Posterior cingulate gyrus (tissue), 11 donors: ENCODE measurements around the gene SSH2.

Source experiments
- DNase-seq, 10 donors: peaks; one replicate each; pipeline versions ENCODE4 v3.0.0 to v3.0.0-alpha.2; 2020 to 2021; ENCODE audit warnings: mixed read lengths in 3 of 10
- intact Hi-C: fragments of 100-400 bp; cut with DNase I; formaldehyde crosslinking; loops from one replicate; pipeline ENCODE4 v1.15.1; 2023

The SSH2 gene

GRCh38 chr17:29719469-29719868, 210.6 kb downstream of the SSH2 start:
- no peak for DNase-seq
- intact Hi-C loops = no loop called here

GRCh38 chr17:29718446-29719039, 211.5 kb downstream of the SSH2 start:
- intact Hi-C loops = no loop called here
- DNase-seq = no peak

GRCh38 chr17:29717817-29718216, 212.2 kb downstream of the SSH2 start:
- intact Hi-C loops = no loop called here
- no peak for DNase-seq

GRCh38 chr17:29716566-29716965, 213.5 kb downstream of the SSH2 start:
- intact Hi-C loops = no loop called here
- DNase-seq = no peak

DNA sequence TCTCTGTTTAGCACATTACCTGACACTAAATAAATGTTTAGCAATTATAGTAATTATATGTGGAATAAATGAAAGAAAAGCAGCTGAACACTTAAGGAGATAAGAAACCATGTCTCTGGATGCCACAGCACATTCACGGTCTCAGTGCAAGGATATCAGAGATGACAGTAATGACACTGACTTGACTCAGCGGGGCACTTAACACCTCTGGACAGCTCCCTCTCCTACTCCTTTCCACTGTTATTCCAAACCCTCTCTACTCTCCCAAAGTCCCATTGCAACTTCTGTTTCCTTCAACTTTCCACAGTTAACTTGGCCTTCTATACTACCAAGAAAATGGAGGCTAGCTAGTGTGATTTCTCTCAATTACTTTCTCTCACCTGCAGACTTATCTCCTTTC, 214.3 kb downstream of the SSH2 start:
- DNase-seq = no peak
- intact Hi-C loops = no loop called here

- intact Hi-C loops = no loop called here
- DNase-seq = no peak
Measured at GRCh38 chr17:29714146-29714545, 215.9 kb downstream of the SSH2 start.

- intact Hi-C loops = no loop called here
- DNase-seq = no peak
Measured at GRCh38 chr17:29713626-29714025, 216.4 kb downstream of the SSH2 start.

- intact Hi-C loops = no loop called here
Measured at GRCh38 chr17:29711588-29712385, 218.2 kb downstream of the SSH2 start.

GRCh38 chr17:29710891-29711418, 219.1 kb downstream of the SSH2 start:
- no peak for DNase-seq
- intact Hi-C loops = no loop called here

More at GRCh38 chr17:29711588-29712385, 218.2 kb downstream of the SSH2 start:
- no peak for DNase-seq

DNA sequence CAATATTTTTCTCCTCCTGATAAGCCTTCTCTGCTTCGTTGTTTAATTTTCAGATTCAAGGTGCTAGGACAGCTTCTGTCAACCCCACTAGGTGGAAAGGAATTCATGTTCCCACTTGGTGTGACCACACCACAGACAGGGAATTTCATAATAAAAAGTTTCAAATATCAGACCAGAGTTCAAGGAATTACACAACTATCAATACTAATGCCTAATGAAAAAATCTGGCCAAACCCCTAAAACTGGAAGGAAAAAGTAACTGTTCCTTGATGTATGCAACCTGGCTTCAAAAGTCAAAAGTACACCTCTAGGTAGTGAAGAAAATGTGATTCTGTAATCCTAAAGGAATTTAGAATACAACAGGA, 219.5 kb downstream of the SSH2 start:
- DNase-seq = no peak
- intact Hi-C loops = no loop called here

DNA sequence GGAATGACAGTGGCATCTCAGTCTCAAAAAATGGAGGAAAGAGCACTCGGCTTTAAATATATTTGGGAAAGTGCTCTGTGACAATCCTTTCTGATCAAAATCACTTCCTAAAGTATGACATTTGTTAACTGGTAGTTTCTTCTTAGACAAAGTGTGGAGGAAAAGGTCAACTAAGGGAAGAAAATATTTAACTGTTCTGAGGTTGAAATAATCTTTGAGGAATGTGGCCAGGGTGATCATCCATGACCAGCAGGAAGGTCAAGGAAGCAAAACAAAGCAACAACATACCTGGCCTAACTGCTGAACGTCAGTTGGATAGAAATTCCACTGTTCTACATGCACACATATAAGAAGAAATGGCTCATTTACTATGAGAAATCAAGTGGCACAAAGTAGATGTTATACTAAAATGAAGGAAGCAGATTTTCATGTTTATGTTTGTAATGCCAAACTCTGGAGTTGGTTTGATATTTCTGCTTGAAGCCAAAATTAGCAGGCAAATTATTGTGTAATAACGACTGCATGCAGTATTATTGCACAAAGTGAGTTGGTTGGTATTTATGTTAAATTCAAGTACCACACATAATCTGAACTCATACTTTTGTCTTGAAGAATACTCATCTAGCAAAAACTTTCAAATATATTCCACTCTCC, 220.0 kb downstream of the SSH2 start:
- no peak for DNase-seq
- intact Hi-C loops = no loop called here

GRCh38 chr17:29707212-29707571, 222.8 kb downstream of the SSH2 start:
- no peak for DNase-seq
- intact Hi-C loops = no loop called here

- intact Hi-C loops = no loop called here
- no peak for DNase-seq
Measured at GRCh38 chr17:29706045-29706431, 224.0 kb downstream of the SSH2 start.

DNA sequence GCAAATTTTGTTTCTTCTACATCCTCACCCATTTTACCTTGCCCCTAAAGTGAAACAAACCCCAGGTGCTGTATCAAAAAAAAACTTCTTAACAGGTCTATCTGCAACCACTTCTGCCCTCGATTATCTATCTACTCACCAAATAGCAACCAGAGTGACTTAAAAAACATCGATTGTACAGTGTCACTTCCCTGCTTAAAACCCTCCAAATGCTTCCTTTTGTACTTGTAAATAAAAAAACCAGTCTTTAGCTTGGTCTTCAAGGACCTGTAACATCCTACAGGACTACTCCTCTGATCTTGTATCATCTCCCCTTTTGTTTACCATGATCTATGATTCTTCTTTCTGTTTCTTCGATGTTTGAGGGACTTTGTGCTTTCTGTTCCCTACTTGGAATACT, 224.6 kb downstream of the SSH2 start:
- intact Hi-C loops = no loop called here
- DNase-seq = no peak

GRCh38 chr17:29699283-29699682, 230.7 kb downstream of the SSH2 start:
- peak in 1 of 10 donors; percentile 34 for DNase-seq
- intact Hi-C loops = loop anchor here (10.0 kb wide), 1 partner anchor 54 kb away; no protein-coding TSS in a partner anchor

DNA sequence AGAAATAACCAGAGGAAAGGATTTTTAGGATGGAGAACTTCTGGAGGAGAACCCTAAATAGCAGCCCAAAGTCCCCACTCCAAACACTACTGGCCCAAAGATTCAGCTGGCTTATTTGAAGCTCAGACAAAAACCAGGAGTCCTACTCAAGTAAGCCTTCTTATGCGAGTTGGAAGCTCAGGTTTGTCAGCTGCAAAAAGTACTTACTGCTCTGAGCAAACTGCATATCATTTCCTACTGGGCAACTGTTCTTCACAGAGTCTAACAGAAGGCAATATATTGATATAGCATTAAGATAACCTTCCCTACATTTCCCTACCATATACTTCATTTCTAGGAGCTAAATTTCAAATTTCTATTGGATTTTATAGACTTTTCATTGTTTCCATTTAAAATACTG, 231.2 kb downstream of the SSH2 start:
- DNase-seq = no peak
- intact Hi-C loops = loop anchor here (10.0 kb wide), 1 partner anchor 54 kb away; no protein-coding TSS in a partner anchor

DNA sequence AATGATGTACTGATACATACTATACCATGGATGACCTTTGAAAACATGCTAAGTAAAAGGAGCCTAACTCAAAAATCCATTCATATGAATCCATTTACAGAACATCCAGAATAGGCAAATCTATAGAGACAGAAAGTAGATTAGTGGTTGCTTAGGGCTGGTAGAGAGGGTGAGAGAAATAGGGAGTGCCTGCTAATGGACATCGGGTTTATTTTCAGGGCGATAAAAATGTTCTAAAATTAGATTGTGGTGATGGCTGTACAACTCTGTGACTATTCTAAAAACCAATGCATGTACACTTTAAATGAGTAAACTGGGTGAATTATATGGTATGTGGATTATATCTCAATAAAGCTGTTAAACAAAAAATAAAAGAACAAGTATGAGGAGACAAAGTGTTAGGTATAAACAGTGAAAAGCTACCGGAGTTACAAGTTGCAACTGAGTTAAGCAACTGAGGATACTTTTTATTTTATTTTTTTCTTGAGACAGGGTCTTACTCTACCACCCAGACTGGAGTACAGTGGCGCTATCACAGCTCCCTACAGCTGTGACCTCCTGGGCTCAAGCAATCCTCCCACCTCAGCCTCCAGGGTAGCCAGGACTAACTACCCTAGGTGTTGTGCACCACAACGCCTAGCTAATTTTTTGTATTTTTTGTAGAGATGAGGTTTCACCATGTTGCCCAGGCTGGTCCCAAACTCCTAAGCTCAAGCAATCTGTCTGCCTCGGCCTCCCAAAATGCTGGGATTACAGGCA, 231.8 kb downstream of the SSH2 start:
- intact Hi-C loops = loop anchor here (10.0 kb wide), 1 partner anchor 53 kb away; no protein-coding TSS in a partner anchor
- DNase-seq = no peak

DNA sequence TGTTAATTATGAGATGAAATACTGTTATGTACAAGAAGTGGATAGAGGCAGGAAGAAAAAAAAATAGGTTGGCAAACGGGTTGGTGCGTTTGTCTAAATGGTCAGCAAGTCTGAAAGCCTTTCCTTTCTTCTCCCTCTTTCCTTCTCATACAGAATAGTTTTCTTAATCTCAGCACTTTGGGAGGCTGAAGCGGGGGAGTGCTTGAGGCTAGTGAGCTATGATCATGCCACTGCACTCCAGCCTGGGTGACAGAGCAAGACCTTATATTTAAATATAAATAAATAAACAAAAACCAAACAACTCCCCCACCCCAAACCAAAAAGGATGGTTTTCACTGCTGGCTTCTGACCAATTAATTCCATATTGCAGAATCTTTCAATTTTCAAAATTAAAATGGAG, 232.7 kb downstream of the SSH2 start:
- DNase-seq = no peak
- intact Hi-C loops = loop anchor here (10.0 kb wide), 1 partner anchor 53 kb away; no protein-coding TSS in a partner anchor

- intact Hi-C loops = loop anchor here (10.0 kb wide), 1 partner anchor 50 kb away; no protein-coding TSS in a partner anchor
Measured at GRCh38 chr17:29694918-29695563, 235.0 kb downstream of the SSH2 start.

GRCh38 chr17:29693751-29694150, 236.3 kb downstream of the SSH2 start:
- DNase-seq = no peak
- intact Hi-C loops = loop anchor here (10.0 kb wide), 1 partner anchor 49 kb away; no protein-coding TSS in a partner anchor

More at GRCh38 chr17:29694918-29695563, 235.0 kb downstream of the SSH2 start:
- DNase-seq = no peak
